Breast epithelium (tissue), 4 donors: ENCODE measurements around the gene RC3H1. TPM values are rescaled to one million over a fixed set of nuclear protein-coding genes. Genes with fewer than 3 reads are reported as not detected.
A peak's percentile ranks its signal among the peaks of the same experiment; 100 is the strongest.

Experiments
- DNase-seq, 2 donors: peaks; one replicate each; pipeline ENCODE4 v3.0.0-alpha.2; 2019; ENCODE audit warnings: low spot score in 2 of 2
- H3K27ac ChIP-seq, 2 donors: fragments of 200-600 bp; sonication (generic) in 1 of 2; one replicate each; pipeline ENCODE4 v1.5.1; 2016 to 2019; ENCODE audit warnings: mild to moderate bottlenecking in 1 of 2
- H3K27me3 ChIP-seq, 2 donors: fragments of 200-600 bp; sonication (generic) in 1 of 2; one replicate each; pipeline versions ENCODE4 v1.5.1 to v1.6.0; 2017 to 2019; ENCODE audit warnings: control low read depth in 1 of 2, mild to moderate bottlenecking in 1 of 2
- H3K36me3 ChIP-seq: fragments of 200-600 bp; one replicate; pipeline ENCODE4 v1.5.1; 2019
- H3K4me1 ChIP-seq, 2 donors: fragments of 200-600 bp; sonication (generic); one replicate each; pipeline ENCODE4 v1.5.1; 2016 to 2019; ENCODE audit warnings: control low read depth in 1 of 2
- H3K4me3 ChIP-seq, 3 donors: fragments of 200-600 bp; sonication (generic); 1 replicate in 2 of 3; 2 replicates in 1 of 3; pipeline ENCODE4 v1.5.1; 2016 to 2019; ENCODE audit warnings: mild to moderate bottlenecking in 3 of 3, moderate library complexity in 2 of 3
- H3K9me3 ChIP-seq, 2 donors: fragments of 200-600 bp; sonication (generic) in 1 of 2; one replicate each; pipeline ENCODE4 v1.5.1; 2016 to 2019; ENCODE audit warnings: control low read depth in 1 of 2
- CTCF ChIP-seq, 3 donors: fragments of 450-650 bp; IDR thresholded peaks; one replicate each; pipeline ENCODE4 v1.5.1; 2016 to 2017; ENCODE audit warnings: antibody characterized with exemption in 3 of 3, mild to moderate bottlenecking in 3 of 3, moderate library complexity in 3 of 3
- POLR2A ChIP-seq: fragments of 450-650 bp; IDR thresholded peaks from one replicate; pipeline ENCODE4 v1.6.1; 2016; ENCODE audit warnings: antibody characterized with exemption, mild to moderate bottlenecking, moderate library complexity
- POLR2AphosphoS5 ChIP-seq, 3 donors: sonication (generic); formaldehyde crosslinking; IDR thresholded peaks; one replicate each; pipeline ENCODE4 v1.6.1; 2017; ENCODE audit warnings: antibody characterized with exemption in 3 of 3
- intact Hi-C: fragments of 100-400 bp; cut with DNase I; formaldehyde crosslinking; loops from one replicate; pipeline ENCODE4 v1.15.1; 2023; ENCODE audit warnings: low total_unique reads
- total RNA-seq, 3 donors: library from RNA; depleted of rRNA; stranded (reverse); fragments of >200 nt; gene quantifications; one replicate each; pipeline ENCODE4 v1.1.0, GENCODE V29; 2016

RC3H1 gene
- total RNA-seq, 3 donors from 2014 or later = 30.2 to 40.8 (median 33.1) TPM

GRCh38 chr1:174021591-174022079, 522 bp downstream of the RC3H1 start:
- no peaks in the 10 kb centered on the region for H3K27me3 ChIP-seq
- DNase-seq = peak; percentile 27 to 54
- intact Hi-C loops = no loop called here
- H3K9me3 ChIP-seq = no peaks in the 10 kb centered on the region
- H3K36me3 ChIP-seq = no peaks in the 10 kb centered on the region
- peak overlapping the region; percentile 73 to 97 (median 92) for H3K4me3 ChIP-seq
- H3K4me1 ChIP-seq = peaks cover 6 to 8% of the 10 kb centered on the region in 2 donors
- no peak for TF ChIP-seq CTCF (IDR thresholded peaks at IDR 0.05)
- no peak for TF ChIP-seq POLR2AphosphoS5 (IDR thresholded peaks at IDR 0.05)
- no peak for TF ChIP-seq POLR2A
- peak overlapping the region; percentile 97 to 98 for H3K27ac ChIP-seq

- no peaks in the 10 kb centered on the region for H3K27me3 ChIP-seq
- H3K36me3 ChIP-seq = no peaks in the 10 kb centered on the region
- DNase-seq = no peak
- H3K4me3 ChIP-seq = no peak overlapping the region
- H3K27ac ChIP-seq = no peak overlapping the region
- no peak for TF ChIP-seq POLR2A
- no peak for TF ChIP-seq CTCF (IDR thresholded peaks at IDR 0.05)
- TF ChIP-seq POLR2AphosphoS5 (IDR thresholded peaks at IDR 0.05) = no peak
- H3K9me3 ChIP-seq = no peaks in the 10 kb centered on the region
- intact Hi-C loops = no loop called here
- peaks cover 6 to 8% of the 10 kb centered on the region in 2 donors for H3K4me1 ChIP-seq
Measured at GRCh38 chr1:174018565-174018964, 3.6 kb downstream of the RC3H1 start.

DNA sequence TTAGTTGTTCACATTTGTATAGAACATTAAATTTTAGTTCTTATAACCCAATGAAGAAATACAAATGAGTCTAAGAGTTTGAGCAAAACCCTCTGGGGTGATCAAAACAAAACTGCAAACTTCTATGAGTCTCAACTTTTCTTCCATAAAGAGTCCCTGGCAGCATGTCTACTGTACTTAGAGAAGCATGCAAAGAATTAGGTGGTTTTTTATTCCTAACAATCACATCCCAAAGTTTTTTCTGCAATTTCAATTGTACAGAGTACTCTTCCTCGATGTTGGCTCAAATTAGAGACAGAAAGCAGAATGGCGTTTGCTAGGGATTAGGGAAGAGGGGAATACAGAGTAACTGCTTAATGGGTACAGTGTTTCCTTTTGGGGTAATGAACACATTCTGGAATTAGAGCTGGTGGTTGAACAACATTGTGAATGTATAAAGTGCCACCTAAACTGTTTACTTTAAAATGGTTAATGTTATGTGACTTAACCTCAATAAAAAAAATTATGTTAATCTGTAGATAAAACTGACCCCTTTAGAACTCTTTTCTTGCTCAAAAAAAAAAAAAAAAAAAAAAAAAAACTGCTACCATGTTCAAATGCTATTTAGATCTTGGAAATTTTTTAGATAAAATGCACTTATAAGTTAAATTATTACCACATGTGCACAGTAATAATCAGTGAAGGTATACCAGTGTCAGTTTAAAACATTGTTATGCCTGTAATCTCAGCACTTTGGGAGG, 4.8 kb downstream of the RC3H1 start:
- intact Hi-C loops = no loop called here
- H3K4me3 ChIP-seq = peak overlapping the region in 1 of 3 donors; percentile 17
- H3K27ac ChIP-seq = no peak overlapping the region
- H3K9me3 ChIP-seq = no peaks in the 10 kb centered on the region
- peaks cover 0 to 8% of the 10 kb centered on the region in 2 donors for H3K4me1 ChIP-seq
- H3K36me3 ChIP-seq = no peaks in the 10 kb centered on the region
- DNase-seq = no peak
- no peak for TF ChIP-seq POLR2A
- no peak for TF ChIP-seq CTCF (IDR thresholded peaks at IDR 0.05)
- no peak for TF ChIP-seq POLR2AphosphoS5 (IDR thresholded peaks at IDR 0.05)
- no peaks in the 10 kb centered on the region for H3K27me3 ChIP-seq

DNA sequence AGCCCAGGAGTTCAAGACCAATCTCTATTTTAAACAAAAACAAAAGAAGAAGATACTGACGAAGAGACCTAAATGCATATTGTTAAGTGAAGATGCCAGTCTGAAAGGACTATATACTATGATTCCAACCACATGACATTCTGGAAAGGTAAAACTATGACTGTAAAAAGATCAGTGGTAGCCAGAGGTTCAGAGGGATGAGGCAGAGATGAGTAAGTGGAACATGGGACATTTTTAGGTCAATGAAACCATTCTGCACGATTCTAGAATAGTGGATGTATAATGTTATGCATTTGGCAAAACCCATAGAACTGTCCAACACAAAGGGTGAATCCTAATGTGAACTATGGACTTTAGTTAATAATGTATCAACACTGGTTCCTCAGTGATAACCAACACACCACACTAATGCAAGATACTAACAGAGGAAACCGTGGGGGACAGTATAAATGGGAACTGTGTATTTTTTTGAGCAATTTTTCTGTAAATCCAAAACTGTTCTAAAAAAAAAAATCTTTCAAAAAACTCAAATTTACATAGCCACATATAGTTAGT, 8.2 kb downstream of the RC3H1 start:
- Histone ChIP-seq H3K4me3 (no peak overlapping the region), H3K27ac (no peak overlapping the region), H3K36me3 (no peaks in the 10 kb centered on the region), H3K9me3 (no peaks in the 10 kb centered on the region), H3K4me1 (no peaks in the 10 kb centered on the region), H3K27me3 (no peaks in the 10 kb centered on the region)
- intact Hi-C loops = no loop called here
- no peak for TF ChIP-seq POLR2A
- DNase-seq = no peak

DNA sequence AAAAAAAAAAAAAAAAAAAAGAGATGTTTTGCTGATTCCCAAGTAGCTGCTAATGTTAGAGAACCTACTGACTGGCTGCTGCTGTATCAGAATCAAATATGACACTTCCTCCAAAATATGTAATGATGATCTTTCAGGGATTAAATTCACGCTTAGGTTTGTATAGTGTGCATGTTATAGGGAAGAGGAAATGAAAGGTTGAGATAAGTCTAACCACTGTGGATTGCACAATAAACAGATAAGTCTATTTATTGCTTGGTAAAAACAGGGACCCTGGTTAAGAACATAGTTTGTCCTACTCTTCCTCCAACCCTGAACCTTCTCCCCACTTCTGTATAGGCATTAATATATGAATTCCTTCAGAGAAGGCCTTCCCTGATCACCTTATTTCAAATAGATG, 13.2 kb downstream of the RC3H1 start:
- H3K9me3 ChIP-seq = no peaks in the 10 kb centered on the region
- no peaks in the 10 kb centered on the region for H3K36me3 ChIP-seq
- H3K27me3 ChIP-seq = no peaks in the 10 kb centered on the region
- TF ChIP-seq CTCF (IDR thresholded peaks at IDR 0.05) = no peak
- TF ChIP-seq POLR2AphosphoS5 (IDR thresholded peaks at IDR 0.05) = no peak
- no peak for TF ChIP-seq POLR2A
- intact Hi-C loops = no loop called here
- H3K4me3 ChIP-seq = no peak overlapping the region
- no peak overlapping the region for H3K27ac ChIP-seq
- no peak for DNase-seq
- no peaks in the 10 kb centered on the region for H3K4me1 ChIP-seq
